IPS-20b (cell line): ENCODE data around the gene CNNM4.
"Not testable (repeated sequence)": the region's sequence is repeated elsewhere in the genome, so short reads cannot be mapped to it uniquely, and the experiment has no call there.

ENCODE experiments used
- H3K27ac ChIP-seq: one replicate; pipeline ENCODE4 v1.5.1; 2013; ENCODE audit warnings: low read length
- H3K27me3 ChIP-seq: 2 replicates; pipeline ENCODE4 v1.6.1; 2013; ENCODE audit warnings: mild to moderate bottlenecking, low read length, inconsistent platforms; ENCODE audit not compliant: insufficient read depth
- H3K36me3 ChIP-seq: 2 replicates; pipeline ENCODE4 v1.6.1; 2013; ENCODE audit warnings: low read depth, mild to moderate bottlenecking, inconsistent platforms, low read length, moderate library complexity; ENCODE audit not compliant: insufficient read depth
- H3K4me1 ChIP-seq: 2 replicates; pipeline ENCODE4 v1.6.1; 2013; ENCODE audit warnings: mild to moderate bottlenecking, control low read depth, inconsistent platforms, low read length, moderate library complexity; ENCODE audit not compliant: insufficient read depth
- H3K4me3 ChIP-seq: 2 replicates; pipeline ENCODE4 v1.5.1; 2013; ENCODE audit warnings: mild to moderate bottlenecking, low read length, inconsistent platforms
- H3K9ac ChIP-seq: 2 replicates; pipeline ENCODE4 v1.6.1; 2013; ENCODE audit warnings: low read depth, mild to moderate bottlenecking, inconsistent platforms, low read length, moderate library complexity
- H3K9me3 ChIP-seq: 2 replicates; pipeline ENCODE4 v1.6.1; 2013; ENCODE audit warnings: mild to moderate bottlenecking, low read depth, low read length, inconsistent platforms; ENCODE audit not compliant: insufficient read depth

Gene CNNM4

GRCh38 chr2:96798733-96799622, 38.3 kb downstream of the CNNM4 start:
- peaks cover 10% of the 10 kb centered on the region; the same call in 1 of the 2 replicates for H3K36me3 ChIP-seq
- no peaks in the 10 kb centered on the region for H3K27me3 ChIP-seq
- H3K27ac ChIP-seq: no peak overlapping the region
- H3K4me3 ChIP-seq: no peak overlapping the region
- H3K4me1 ChIP-seq: no peaks in the 10 kb centered on the region
- H3K9ac ChIP-seq: no peak overlapping the region
- no peaks in the 10 kb centered on the region for H3K9me3 ChIP-seq

- H3K9me3 ChIP-seq: no peaks in the 10 kb centered on the region
- no peak overlapping the region for H3K4me3 ChIP-seq
- no peak overlapping the region for H3K9ac ChIP-seq
- H3K4me1 ChIP-seq: no peaks in the 10 kb centered on the region
- no peaks in the 10 kb centered on the region for H3K27me3 ChIP-seq
- H3K27ac ChIP-seq: no peak overlapping the region
- H3K36me3 ChIP-seq: peaks cover 10% of the 10 kb centered on the region; the same call in 1 of the 2 replicates
These were observed 38.9 kb downstream of the CNNM4 start for GRCh38 chr2:96799623-96799935.

- Histone ChIP-seq H3K9ac (no peak overlapping the region), H3K9me3 (no peaks in the 10 kb centered on the region), H3K4me1 (no peaks in the 10 kb centered on the region), H3K27me3 (no peaks in the 10 kb centered on the region), H3K27ac (no peak overlapping the region), H3K36me3 (peaks cover 10% of the 10 kb centered on the region; the same call in 1 of the 2 replicates), H3K4me3 (no peak overlapping the region)
These were observed 39.6 kb downstream of the CNNM4 start for GRCh38 chr2:96800061-96801004.

DNA sequence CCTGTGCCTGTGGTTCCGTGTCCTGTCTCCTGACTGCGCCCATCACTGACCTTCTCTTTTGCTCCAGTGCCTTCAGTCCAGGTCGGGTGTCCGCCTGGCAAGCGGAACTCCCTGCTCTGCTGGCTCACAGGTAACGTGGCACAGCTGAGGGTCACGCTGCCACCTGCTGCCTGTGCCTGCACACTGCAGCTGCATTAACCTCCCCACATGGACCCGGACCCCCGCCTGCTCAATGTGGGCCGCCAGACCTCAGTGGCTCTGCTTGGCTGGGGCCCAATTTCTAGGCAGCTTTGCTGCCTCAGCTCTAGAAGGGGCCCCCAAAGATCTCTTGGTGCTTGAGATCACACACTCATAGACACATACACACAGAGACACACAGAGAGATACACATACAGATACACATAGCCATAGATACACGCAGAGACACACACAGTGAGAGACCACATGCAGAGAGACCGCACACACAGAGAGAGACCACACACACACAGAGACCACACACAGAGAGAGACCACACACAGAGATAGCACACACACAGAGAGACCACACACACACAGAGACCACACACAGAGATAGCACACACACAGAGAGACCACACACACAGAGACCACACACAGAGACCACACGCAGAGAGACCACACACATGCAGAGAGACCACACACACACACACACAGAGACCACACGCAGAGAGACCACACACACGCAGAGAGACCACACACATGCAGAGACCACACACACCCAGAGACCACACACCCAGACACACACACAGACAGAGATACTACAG, 40.5 kb downstream of the CNNM4 start:
- Histone ChIP-seq H3K4me1 (no peaks in the 10 kb centered on the region), H3K27ac (no peak overlapping the region), H3K36me3 (peaks cover 10% of the 10 kb centered on the region; the same call in 1 of the 2 replicates), H3K4me3 (no peak overlapping the region), H3K9me3 (no peaks in the 10 kb centered on the region), H3K27me3 (no peaks in the 10 kb centered on the region), H3K9ac (no peak overlapping the region)

GRCh38 chr2:96801786-96802595, 41.3 kb downstream of the CNNM4 start:
- no peaks in the 10 kb centered on the region for H3K4me1 ChIP-seq
- no peak overlapping the region for H3K4me3 ChIP-seq
- no peaks in the 10 kb centered on the region for H3K27me3 ChIP-seq
- H3K9me3 ChIP-seq: no peaks in the 10 kb centered on the region
- no peak overlapping the region for H3K27ac ChIP-seq
- H3K9ac ChIP-seq: no peak overlapping the region
- peaks cover 10% of the 10 kb centered on the region; the same call in 1 of the 2 replicates for H3K36me3 ChIP-seq

DNA sequence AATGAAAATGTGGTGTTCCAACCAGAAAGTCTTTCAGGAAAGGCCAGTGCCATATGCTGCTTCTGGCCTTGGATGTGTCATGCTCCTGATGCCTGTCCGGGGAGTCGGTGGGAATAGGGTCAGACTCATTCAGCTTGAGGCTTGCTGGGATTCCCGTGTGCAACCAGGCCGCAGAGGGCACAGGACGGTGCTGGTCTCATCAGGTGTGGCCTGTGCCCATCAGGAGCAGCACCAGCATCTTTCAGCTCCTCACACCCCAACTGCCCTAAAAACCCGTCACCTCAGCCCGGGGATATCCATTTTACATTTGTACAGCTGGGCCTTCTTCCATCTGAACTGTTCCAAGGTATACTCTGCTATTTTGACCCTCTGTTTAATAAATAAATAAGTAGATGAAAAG, 42.0 kb downstream of the CNNM4 start:
- Histone ChIP-seq H3K36me3 (peaks cover 10% of the 10 kb centered on the region; the same call in 1 of the 2 replicates), H3K9me3 (no peaks in the 10 kb centered on the region), H3K4me1 (no peaks in the 10 kb centered on the region), H3K27ac (no peak overlapping the region), H3K4me3 (no peak overlapping the region), H3K9ac (no peak overlapping the region), H3K27me3 (no peaks in the 10 kb centered on the region)

DNA sequence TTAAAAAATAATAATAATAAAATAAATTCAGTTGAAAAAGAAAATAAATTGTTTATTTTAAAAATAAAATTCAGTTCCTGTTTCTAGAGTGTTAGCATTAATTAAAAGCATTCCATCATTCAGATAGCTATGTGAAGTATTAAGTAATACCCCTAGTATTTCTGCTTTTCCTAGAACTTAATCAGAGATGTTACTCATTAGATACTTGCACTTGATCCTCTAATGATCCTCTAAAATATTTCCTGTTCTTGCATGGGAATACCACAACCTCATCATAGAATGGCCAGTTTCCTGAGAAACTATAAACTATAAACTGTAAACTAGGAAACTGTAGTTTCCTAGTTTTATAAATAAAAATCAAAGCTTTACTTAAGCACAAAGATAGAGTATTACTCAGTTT, 44.3 kb downstream of the CNNM4 start:
- H3K27ac ChIP-seq: no peak overlapping the region
- no peak overlapping the region for H3K9ac ChIP-seq
- H3K9me3 ChIP-seq: no peaks in the 10 kb centered on the region
- no peaks in the 10 kb centered on the region for H3K27me3 ChIP-seq
- H3K4me3 ChIP-seq: no peak overlapping the region
- no peaks in the 10 kb centered on the region for H3K4me1 ChIP-seq
- peaks cover 10% of the 10 kb centered on the region; the same call in 1 of the 2 replicates for H3K36me3 ChIP-seq

DNA sequence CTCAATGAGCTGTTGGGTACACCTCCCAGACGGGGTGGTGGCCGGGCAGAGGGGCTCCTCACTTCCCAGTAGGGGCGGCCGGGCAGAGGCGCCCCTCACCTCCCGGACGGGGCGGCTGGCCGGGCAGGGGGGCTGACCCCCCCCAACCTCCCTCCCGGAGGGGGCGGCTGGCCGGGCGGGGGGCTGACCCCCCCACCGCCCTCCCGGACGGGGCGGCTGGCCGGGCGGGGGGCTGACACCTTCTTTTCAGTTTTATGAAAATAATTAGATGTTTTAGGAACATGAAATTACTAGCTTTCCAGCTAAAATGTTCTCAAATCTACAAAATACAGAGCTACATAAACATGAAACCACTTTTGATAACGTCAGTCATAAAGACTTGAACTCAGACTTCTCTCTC, 45.2 kb downstream of the CNNM4 start:
- H3K4me1 ChIP-seq, H3K9me3 ChIP-seq, H3K36me3 ChIP-seq, H3K27ac ChIP-seq, H3K27me3 ChIP-seq, H3K9ac ChIP-seq, H3K4me3 ChIP-seq: not testable (repeated sequence)

GRCh38 chr2:96806468-96807126, 45.9 kb downstream of the CNNM4 start:
- Histone ChIP-seq H3K9me3 (no peaks in the 10 kb centered on the region), H3K27me3 (no peaks in the 10 kb centered on the region), H3K27ac (no peak overlapping the region), H3K9ac (no peak overlapping the region), H3K4me3 (no peak overlapping the region), H3K4me1 (no peaks in the 10 kb centered on the region), H3K36me3 (peaks cover 5% of the 10 kb centered on the region; the same call in 1 of the 2 replicates)

- Histone ChIP-seq H3K4me3 (no peak overlapping the region), H3K36me3 (0 out of 2 replicates have a peak, but pooled peaks cover under 1% of the 10 kb centered on the region), H3K9me3 (no peaks in the 10 kb centered on the region), H3K27ac (no peak overlapping the region), H3K4me1 (no peaks in the 10 kb centered on the region), H3K9ac (no peak overlapping the region), H3K27me3 (no peaks in the 10 kb centered on the region)
These were observed 46.4 kb downstream of the CNNM4 start for GRCh38 chr2:96807127-96807471.
